GM12873 (cell line): Measurements from ENCODE around the gene CDH12.
A peak's percentile ranks its signal among the peaks of the same experiment; 100 is the strongest.

Source experiments
- TF ChIP-seq, protein P1 (sequence below): IDR thresholded peaks from 2 replicates; pipeline ENCODE4 v1.5.1; 2012; ENCODE audit warnings: low read depth, mild to moderate bottlenecking, moderate library complexity, low read length, control low read depth; ENCODE audit not compliant: insufficient read depth; ENCODE audit errors: missing control alignments

Gene CDH12

DNA sequence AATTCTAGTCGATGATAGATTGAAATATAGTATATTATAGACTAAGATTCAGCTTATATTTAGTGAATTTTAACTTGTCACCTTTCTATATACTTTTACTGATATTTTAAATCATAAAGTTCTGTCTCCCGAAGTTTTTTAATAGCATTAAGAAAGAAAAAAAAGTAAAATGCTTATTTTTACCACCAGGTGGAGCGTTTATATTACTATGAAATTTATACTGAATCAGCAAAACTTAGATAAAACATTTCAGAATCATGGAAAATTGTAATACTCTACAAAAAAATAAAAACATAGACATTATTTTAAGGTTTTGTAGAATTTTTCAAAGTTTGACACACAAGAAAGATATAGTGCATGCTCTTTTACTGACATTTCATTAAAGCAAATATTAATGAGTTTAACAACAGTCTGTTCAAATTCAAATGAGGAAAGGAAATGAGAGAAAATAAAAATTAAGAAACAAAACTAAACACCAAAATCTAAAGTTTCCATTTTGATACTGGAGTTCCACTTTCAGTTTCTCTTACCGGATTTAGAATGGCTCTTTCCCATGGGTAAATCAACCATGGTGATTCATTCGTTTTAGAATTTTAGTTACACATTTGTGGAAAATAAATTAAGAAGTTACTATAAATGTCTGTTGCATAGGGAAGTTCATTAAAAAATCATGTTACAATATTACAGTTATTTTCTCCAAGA is 1035.3 kb downstream of the CDH12 start:
- TF ChIP-seq, protein P1, sequence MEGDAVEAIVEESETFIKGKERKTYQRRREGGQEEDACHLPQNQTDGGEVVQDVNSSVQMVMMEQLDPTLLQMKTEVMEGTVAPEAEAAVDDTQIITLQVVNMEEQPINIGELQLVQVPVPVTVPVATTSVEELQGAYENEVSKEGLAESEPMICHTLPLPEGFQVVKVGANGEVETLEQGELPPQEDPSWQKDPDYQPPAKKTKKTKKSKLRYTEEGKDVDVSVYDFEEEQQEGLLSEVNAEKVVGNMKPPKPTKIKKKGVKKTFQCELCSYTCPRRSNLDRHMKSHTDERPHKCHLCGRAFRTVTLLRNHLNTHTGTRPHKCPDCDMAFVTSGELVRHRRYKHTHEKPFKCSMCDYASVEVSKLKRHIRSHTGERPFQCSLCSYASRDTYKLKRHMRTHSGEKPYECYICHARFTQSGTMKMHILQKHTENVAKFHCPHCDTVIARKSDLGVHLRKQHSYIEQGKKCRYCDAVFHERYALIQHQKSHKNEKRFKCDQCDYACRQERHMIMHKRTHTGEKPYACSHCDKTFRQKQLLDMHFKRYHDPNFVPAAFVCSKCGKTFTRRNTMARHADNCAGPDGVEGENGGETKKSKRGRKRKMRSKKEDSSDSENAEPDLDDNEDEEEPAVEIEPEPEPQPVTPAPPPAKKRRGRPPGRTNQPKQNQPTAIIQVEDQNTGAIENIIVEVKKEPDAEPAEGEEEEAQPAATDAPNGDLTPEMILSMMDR: no peak

DNA sequence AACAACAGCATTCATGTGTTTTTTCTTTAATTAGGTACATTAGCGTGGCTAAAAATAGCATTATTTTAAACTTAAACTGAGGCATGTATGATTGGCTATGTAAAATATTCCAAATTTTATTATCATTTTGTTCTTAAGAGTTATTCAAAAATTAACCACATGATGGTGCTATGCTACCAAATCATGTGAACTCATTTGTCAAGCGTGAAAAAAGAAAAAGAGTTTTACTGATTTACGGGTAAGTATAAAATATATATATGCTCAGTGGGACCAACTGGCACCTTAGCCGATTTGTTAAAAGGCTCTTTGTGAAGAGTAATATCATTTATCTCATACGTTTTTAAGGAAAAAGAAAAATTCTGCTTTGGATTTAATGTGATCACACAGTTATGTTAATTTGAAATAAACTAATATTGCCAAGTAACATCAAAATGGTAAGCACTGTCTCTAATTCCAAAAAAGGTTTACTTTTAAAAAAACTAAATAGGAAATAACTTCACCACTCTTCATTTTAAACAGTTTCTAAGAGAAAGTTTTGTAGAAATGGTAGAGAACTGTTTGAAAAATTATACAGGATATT is 1042.3 kb downstream of the CDH12 start:
- TF ChIP-seq, protein P1: peak; percentile 26

- TF ChIP-seq, protein P1: no peak
Observed at GRCh38 chr5:21809611-21810010, 1043.5 kb downstream of the CDH12 start.

DNA sequence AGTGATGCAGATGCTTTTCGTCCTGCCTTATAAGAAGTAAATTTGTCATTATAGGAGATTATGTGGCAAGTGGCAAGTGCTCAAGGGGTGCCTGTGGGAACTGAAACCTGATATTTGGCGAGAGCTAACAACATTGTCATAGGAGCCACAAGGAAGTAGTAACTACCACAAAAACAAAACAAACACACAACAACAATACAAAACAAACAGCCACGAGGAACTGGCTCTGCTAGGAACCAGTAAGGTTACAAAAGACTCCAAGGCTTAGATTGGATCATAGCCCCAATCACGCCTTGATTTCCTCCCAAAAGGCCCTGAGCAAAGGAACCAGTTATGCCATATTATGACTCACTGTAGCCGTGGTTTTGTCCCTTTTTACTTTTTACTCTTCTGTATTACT is 1045.2 kb downstream of the CDH12 start:
- TF ChIP-seq, protein P1: no peak

DNA sequence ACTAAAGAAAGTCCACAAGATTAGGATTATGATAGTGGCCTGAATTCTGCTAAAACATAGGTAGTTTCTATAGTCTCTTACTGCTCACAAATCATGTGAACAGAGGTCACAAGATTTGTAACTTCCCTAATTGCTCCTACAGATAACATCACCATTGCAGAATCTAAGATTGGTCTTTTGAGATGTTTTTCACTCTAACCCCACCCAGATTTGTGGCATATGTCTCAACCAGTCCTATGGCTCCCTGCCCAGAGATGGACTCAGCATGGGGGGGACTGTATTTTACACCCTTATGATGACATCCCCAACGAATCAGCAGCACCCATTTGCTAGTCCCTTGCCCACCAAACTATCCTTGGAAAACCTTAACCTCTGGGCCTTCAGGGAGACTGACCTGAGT is 1046.2 kb downstream of the CDH12 start:
- TF ChIP-seq, protein P1: no peak

DNA sequence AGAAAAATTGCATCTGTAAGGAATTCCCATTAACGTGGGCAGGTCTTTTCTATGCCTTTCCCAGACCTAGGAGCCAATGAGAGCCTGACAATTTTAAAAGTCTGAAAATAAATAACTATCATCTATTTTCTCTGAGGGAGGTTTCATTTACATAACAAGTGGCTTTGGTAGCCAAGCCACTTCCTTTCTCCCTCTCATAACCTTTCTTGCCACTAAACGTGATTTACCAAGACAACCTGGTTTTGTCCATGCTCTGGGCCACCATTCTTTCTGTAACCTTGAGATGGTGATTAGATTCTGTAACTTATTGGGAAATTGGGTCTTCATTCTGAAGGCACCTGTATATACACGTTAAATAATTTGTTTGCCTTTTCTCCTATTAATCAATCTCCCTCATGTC is 1046.9 kb downstream of the CDH12 start:
- TF ChIP-seq, protein P1: no peak

DNA sequence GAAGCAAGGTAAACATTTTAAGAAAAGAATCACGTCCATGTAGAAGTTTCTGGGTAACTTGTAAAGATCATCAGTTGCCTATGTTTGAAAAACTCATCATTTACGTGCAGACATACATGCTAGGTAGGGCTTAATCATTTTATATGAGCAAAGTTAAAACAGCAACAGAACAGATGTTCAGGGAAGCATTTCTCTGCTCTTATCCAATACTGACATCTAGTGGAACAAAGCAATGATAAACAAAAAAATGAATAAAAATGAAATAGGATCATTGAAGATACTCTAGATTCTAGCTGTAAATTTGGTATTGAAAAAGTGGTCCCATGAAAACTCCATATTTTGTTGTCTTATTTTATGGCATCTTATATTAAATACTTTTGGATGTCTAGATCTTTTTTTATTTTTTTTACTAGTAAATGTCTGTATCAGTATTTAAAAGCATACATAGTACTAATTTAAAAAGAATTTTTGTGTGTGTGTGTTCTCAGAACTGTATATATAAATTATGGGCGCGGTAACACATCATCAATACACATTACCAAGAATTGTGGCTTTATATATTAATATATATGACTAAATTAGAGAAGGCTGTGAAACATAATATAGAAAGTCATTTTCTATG is 1050.2 kb downstream of the CDH12 start:
- TF ChIP-seq, protein P1: peak; percentile 52
